GM12878 (cell line): Measurements from ENCODE around the gene PTPRD.

Experiments used
- BMI1 ChIP-seq: fragments of 450-650 bp; IDR thresholded peaks from 2 replicates; pipeline ENCODE4 v1.6.1; 2016; ENCODE audit warnings: mild to moderate bottlenecking, moderate library complexity, borderline replicate concordance
- CTCF ChIP-seq, 3 experiments: IDR thresholded peaks in 2 of 3; conservative IDR thresholded peaks in 1 of 3; 2 replicates each; pipeline ENCODE4 v1.5.1; 2011; ENCODE audit warnings: low read depth in 3 of 3, low read length in 3 of 3, mild to moderate bottlenecking in 3 of 3, control low read depth in 2 of 3, moderate library complexity in 2 of 3, inconsistent platforms in 1 of 3, mixed read lengths in 1 of 3; ENCODE audit not compliant: control insufficient read depth in 2 of 3, insufficient read depth in 1 of 3; ENCODE audit errors: extremely low read depth in 1 of 3
- EGR1 ChIP-seq, 2 experiments: IDR thresholded peaks; 1 replicate in 1 of 2; 2 replicates in 1 of 2; pipeline ENCODE4 v1.6.1; 2011 to 2012; ENCODE audit warnings: low read depth in 2 of 2, low read length in 2 of 2, borderline replicate concordance in 1 of 2, mild to moderate bottlenecking in 1 of 2, moderate library complexity in 1 of 2
- ELK1 ChIP-seq: IDR thresholded peaks from 2 replicates; pipeline ENCODE4 v1.6.1; 2012; ENCODE audit warnings: low read depth, low read length, improper control_type of control experiment
- JUND ChIP-seq: IDR thresholded peaks from 2 replicates; pipeline ENCODE4 v1.6.1; 2012; ENCODE audit warnings: low read depth, mild to moderate bottlenecking, low read length, improper control_type of control experiment, moderate library complexity
- POLR2AphosphoS5 ChIP-seq: IDR thresholded peaks from 2 replicates; pipeline ENCODE4 v1.6.1; 2011; ENCODE audit warnings: mild to moderate bottlenecking, low read length, inconsistent platforms
- RAD21 ChIP-seq: IDR thresholded peaks from 2 replicates; pipeline ENCODE4 v1.6.1; 2011; ENCODE audit warnings: mild to moderate bottlenecking, low read depth, low read length, moderate library complexity; ENCODE audit not compliant: insufficient read depth
- SMARCA5 ChIP-seq: fragments of 450-650 bp; IDR thresholded peaks from 2 replicates; pipeline ENCODE4 v1.6.1; 2017; ENCODE audit warnings: mild to moderate bottlenecking
- TBL1XR1 ChIP-seq: IDR thresholded peaks from 2 replicates; pipeline ENCODE4 v1.6.1; 2012; ENCODE audit warnings: low read depth, low read length, improper control_type of control experiment
- ZBTB4 ChIP-seq: fragments of 450-650 bp; formaldehyde crosslinking; IDR thresholded peaks from 2 replicates; pipeline ENCODE4 v1.4.0; 2022; ENCODE audit warnings: mild to moderate bottlenecking, moderate library complexity
- ZZZ3 ChIP-seq: IDR thresholded peaks from 2 replicates; pipeline ENCODE4 v1.6.1; 2011; ENCODE audit warnings: low read depth; ENCODE audit not compliant: control insufficient read depth, insufficient read length

- TF ChIP-seq BMI1 (no peak), EGR1 (IDR thresholded peaks at IDR 0.05; ENCODE audit: borderline replicate concordance in 1 of 2, low read depth in 2 of 2, low read length in 2 of 2) (no peak), JUND (no peak), TBL1XR1 (no peak), POLR2AphosphoS5 (no peak), SMARCA5 (no peak), ZBTB4 (CRISPR knock-in tag) (no peak), RAD21 (no peak), CTCF (IDR thresholded peaks at IDR 0.05 in 2 of 3, conservative IDR thresholded peaks at IDR 0.05 in 1 of 3; ENCODE audit: control insufficient read depth in 2 of 3, extremely low read depth in 1 of 3, insufficient read depth in 1 of 3, low read depth in 3 of 3, low read length in 3 of 3) (no peak), ELK1 (no peak), ZZZ3 (no peak)
These were observed 176.0 kb downstream of the PTPRD start for GRCh38 chr9:10436756-10437155.
